Hepatocyte (in vitro differentiated cells): Measurements from ENCODE around the gene TXNDC17. TPM values are rescaled to one million over a fixed set of nuclear protein-coding genes. Genes with fewer than 3 reads are reported as not detected.

Source experiments
- DNase-seq: peaks from one replicate; pipeline ENCODE4 v3.0.0-alpha.2; 2016; ENCODE audit warnings: low spot score
- H2AFZ ChIP-seq: fragments of 200-600 bp; sonication (generic); 2 replicates; pipeline ENCODE4 v1.6.0; 2016; ENCODE audit warnings: antibody characterized with exemption, mild to moderate bottlenecking
- H3K27ac ChIP-seq: fragments of 200-600 bp; sonication (generic); 2 replicates; pipeline ENCODE4 v1.5.1; 2016; ENCODE audit warnings: mild to moderate bottlenecking
- H3K27me3 ChIP-seq: fragments of 200-600 bp; sonication (generic); 2 replicates; pipeline ENCODE4 v1.6.1; 2016
- H3K36me3 ChIP-seq: fragments of 200-600 bp; sonication (generic); replicated peaks from 2 replicates; pipeline ENCODE4 v1.5.1; 2016; ENCODE audit warnings: low read depth; ENCODE audit not compliant: insufficient read depth
- H3K4me1 ChIP-seq: fragments of 200-600 bp; sonication (generic); 2 replicates; pipeline ENCODE4 v1.5.1; 2016; ENCODE audit warnings: mild to moderate bottlenecking, moderate library complexity; ENCODE audit not compliant: insufficient read depth
- H3K4me2 ChIP-seq: fragments of 200-600 bp; sonication (generic); 2 replicates; pipeline ENCODE4 v1.6.0; 2016
- H3K4me3 ChIP-seq: fragments of 200-600 bp; sonication (generic); 2 replicates; pipeline ENCODE4 v1.5.1; 2016; ENCODE audit warnings: mild to moderate bottlenecking
- H3K79me2 ChIP-seq: fragments of 200-600 bp; sonication (generic); 2 replicates; pipeline ENCODE4 v1.6.0; 2017; ENCODE audit warnings: mild to moderate bottlenecking
- H3K9me2 ChIP-seq: fragments of 200-600 bp; sonication (generic); replicated peaks from 2 replicates; pipeline ENCODE4 v1.6.0; 2017; ENCODE audit warnings: mild to moderate bottlenecking; ENCODE audit not compliant: insufficient read depth
- H3K9me3 ChIP-seq: fragments of 200-600 bp; sonication (generic); 2 replicates; pipeline ENCODE4 v1.5.1; 2016; ENCODE audit warnings: low read depth, mild to moderate bottlenecking
- H4K20me1 ChIP-seq: fragments of 200-600 bp; sonication (generic); 2 replicates; pipeline ENCODE4 v1.6.0; 2016; ENCODE audit warnings: mild to moderate bottlenecking; ENCODE audit not compliant: insufficient read depth, poor library complexity, severe bottlenecking
- EZH2 ChIP-seq: fragments of 200-600 bp; sonication (generic); IDR thresholded peaks from 2 replicates; pipeline ENCODE4 v1.6.1; 2016; ENCODE audit warnings: antibody characterized with exemption, mild to moderate bottlenecking, borderline replicate concordance
- EZH2phosphoT487 ChIP-seq: fragments of 200-600 bp; sonication (generic); IDR thresholded peaks from one replicate; pipeline ENCODE4 v1.6.1; 2018; ENCODE audit warnings: antibody characterized with exemption, mild to moderate bottlenecking, low read depth, moderate library complexity; ENCODE audit not compliant: unreplicated experiment, severe bottlenecking
- WGBS: methylation state at CpG from one replicate; pipeline ENCODE4 v1.1.6; 2016; ENCODE audit warnings: low lambda C conversion rate; ENCODE audit errors: missing lambda C conversion rate; 5-methylcytosine and 5-hydroxymethylcytosine counted together
- polyA plus RNA-seq: library from polyadenylated mRNA; unstranded; fragments of >200 nt; fragmentation: Nextera tagmentation; extraction: Ambion mirVana; gene quantifications from 2 replicates; pipeline ENCODE4 v1.2.1, GENCODE V29; 2016
- total RNA-seq: library from RNA; depleted of rRNA; stranded (reverse); fragments of >200 nt; gene quantifications from 2 replicates; pipeline ENCODE4 v1.2.3, GENCODE V29; 2014
- TF ChIP-seq, protein P1 (sequence below): fragments of 200-600 bp; sonication (generic); IDR thresholded peaks from 2 replicates; pipeline ENCODE4 v1.5.1; 2016; ENCODE audit warnings: antibody characterized with exemption, mild to moderate bottlenecking; ENCODE audit not compliant: poor library complexity

TXNDC17 gene
- total and polyA plus RNA-seq, 2 experiments from 2014 or later = 106 to 406 TPM

DNA sequence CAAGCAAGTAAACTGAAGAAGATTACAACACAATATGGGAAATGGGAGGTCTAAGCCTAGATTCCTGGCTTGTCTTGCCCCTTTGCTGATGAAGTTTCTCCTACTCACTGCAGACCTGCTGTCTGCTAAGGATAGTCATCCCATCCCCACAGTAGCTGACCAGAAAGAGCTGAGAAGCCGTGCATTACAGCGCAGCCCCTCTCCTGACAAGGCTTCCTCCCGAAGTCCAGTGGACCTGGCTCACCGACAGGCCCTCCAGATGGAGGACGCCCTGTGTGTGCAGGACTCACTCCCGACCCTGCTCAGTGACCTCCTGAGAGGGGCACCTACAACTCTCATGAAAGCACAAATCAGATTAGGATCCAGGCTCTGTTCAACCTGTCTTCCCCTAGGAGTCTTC lies 35.7 kb upstream of the TXNDC17 start:
- TF ChIP-seq, protein P1, sequence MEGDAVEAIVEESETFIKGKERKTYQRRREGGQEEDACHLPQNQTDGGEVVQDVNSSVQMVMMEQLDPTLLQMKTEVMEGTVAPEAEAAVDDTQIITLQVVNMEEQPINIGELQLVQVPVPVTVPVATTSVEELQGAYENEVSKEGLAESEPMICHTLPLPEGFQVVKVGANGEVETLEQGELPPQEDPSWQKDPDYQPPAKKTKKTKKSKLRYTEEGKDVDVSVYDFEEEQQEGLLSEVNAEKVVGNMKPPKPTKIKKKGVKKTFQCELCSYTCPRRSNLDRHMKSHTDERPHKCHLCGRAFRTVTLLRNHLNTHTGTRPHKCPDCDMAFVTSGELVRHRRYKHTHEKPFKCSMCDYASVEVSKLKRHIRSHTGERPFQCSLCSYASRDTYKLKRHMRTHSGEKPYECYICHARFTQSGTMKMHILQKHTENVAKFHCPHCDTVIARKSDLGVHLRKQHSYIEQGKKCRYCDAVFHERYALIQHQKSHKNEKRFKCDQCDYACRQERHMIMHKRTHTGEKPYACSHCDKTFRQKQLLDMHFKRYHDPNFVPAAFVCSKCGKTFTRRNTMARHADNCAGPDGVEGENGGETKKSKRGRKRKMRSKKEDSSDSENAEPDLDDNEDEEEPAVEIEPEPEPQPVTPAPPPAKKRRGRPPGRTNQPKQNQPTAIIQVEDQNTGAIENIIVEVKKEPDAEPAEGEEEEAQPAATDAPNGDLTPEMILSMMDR = no peak
- TF ChIP-seq EZH2 (no peak), EZH2phosphoT487 (no peak)
- Histone ChIP-seq H3K4me1 (no peaks in the 10 kb centered on the region), H3K9me2 (no peaks in the 10 kb centered on the region), H3K27me3 (no peaks in the 10 kb centered on the region), H3K79me2 (no peaks in the 10 kb centered on the region), H3K4me3 (no peak overlapping the region), H4K20me1 (no peaks in the 10 kb centered on the region), H2AFZ (no peak overlapping the region), H3K9me3 (no peaks in the 10 kb centered on the region), H3K36me3 (peaks cover 4% of the 10 kb centered on the region), H3K27ac (no peak overlapping the region), H3K4me2 (no peak overlapping the region)
- no peak for DNase-seq
- 97% methylated on average over 6 of the region's 6 CpGs for WGBS

DNA sequence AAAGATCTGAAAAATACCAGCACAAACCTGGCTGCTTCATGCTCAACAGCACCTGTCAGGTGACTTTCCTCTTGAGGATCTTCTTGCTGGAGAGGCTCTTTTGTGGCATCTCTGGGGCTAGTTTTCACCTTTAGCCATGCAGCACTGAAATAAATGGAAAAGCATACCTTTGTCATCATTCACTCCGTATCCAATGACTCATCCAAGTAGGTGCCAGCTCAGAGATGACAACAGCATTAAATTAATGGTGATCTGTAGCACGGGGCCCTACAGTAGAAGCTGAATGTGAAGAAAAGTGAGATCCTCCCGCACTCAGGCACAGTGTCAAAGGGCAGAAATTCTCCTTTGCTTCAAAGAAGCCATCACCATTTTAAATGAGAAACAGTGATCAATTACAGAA lies 32.5 kb upstream of the TXNDC17 start:
- Histone ChIP-seq H2AFZ (no peak overlapping the region), H3K4me3 (no peak overlapping the region), H3K79me2 (peaks cover 2% of the 10 kb centered on the region), H3K9me3 (no peaks in the 10 kb centered on the region), H3K36me3 (peaks cover 4% of the 10 kb centered on the region), H4K20me1 (no peaks in the 10 kb centered on the region), H3K27ac (no peak overlapping the region), H3K4me2 (no peak overlapping the region), H3K4me1 (no peaks in the 10 kb centered on the region), H3K9me2 (no peaks in the 10 kb centered on the region), H3K27me3 (no peaks in the 10 kb centered on the region)
- WGBS = 91% methylated on average over 3 of the region's 3 CpGs
- DNase-seq = no peak
- TF ChIP-seq, protein P1 = no peak
- TF ChIP-seq EZH2phosphoT487 (no peak), EZH2 (no peak)

DNA sequence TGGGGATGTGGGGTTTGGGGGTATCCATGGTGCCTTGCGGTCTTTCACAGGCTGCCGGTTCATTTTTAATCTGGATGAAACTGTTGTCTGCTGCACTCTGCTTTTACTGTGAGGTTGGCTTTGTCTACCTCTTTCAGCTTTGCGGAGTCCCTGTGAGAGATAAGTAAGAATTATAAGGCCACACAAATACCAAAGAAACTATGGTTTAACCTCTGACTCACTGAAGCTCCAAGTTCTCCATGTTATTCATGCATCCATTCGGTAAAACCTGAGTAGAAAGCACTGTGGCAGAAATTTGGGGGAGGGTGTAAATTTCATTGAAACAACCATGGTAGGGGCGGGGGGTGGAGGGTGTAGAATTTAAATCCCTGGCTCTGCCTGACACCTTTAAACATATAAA lies 30.8 kb upstream of the TXNDC17 start:
- peaks cover 4% of the 10 kb centered on the region for H3K79me2 ChIP-seq
- no peak overlapping the region for H3K27ac ChIP-seq
- H2AFZ ChIP-seq = no peak overlapping the region
- 96% methylated on average over 5 of the region's 5 CpGs for WGBS
- no peak for DNase-seq
- no peak overlapping the region for H3K4me3 ChIP-seq
- H3K4me2 ChIP-seq = no peak overlapping the region
- no peaks in the 10 kb centered on the region for H3K4me1 ChIP-seq
- no peaks in the 10 kb centered on the region for H4K20me1 ChIP-seq
- H3K36me3 ChIP-seq = peaks cover 4% of the 10 kb centered on the region
- no peaks in the 10 kb centered on the region for H3K9me3 ChIP-seq
- H3K27me3 ChIP-seq = no peaks in the 10 kb centered on the region
- no peak for TF ChIP-seq EZH2
- TF ChIP-seq, protein P1 = no peak
- no peak for TF ChIP-seq EZH2phosphoT487
- no peaks in the 10 kb centered on the region for H3K9me2 ChIP-seq

DNA sequence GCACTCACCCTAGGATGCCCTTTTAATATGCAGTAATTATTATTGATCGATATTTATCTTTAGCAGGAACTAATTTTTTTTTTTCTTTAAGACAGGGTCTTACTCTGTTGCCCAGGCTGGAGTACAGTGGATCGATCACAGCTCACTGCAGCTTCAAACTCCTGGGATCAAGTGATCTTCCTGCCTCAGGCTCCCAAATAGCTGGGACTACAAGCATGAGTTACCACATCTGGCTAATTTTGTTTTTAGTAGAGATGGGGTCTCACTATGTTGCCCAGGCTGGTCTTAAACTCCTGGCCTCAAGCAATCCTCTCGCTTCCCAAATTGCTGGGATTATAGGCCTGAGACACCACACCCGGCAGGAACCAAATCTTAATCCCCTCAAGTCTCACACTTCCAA lies 29.6 kb upstream of the TXNDC17 start:
- no peaks in the 10 kb centered on the region for H3K4me1 ChIP-seq
- no peaks in the 10 kb centered on the region for H3K27me3 ChIP-seq
- no peak overlapping the region for H3K4me3 ChIP-seq
- no peak for DNase-seq
- H3K36me3 ChIP-seq = peaks cover 4% of the 10 kb centered on the region
- no peak for TF ChIP-seq EZH2
- no peak for TF ChIP-seq EZH2phosphoT487
- TF ChIP-seq, protein P1 = no peak
- H3K27ac ChIP-seq = no peak overlapping the region
- H3K9me3 ChIP-seq = no peaks in the 10 kb centered on the region
- peaks cover 4% of the 10 kb centered on the region for H3K79me2 ChIP-seq
- no peak overlapping the region for H2AFZ ChIP-seq
- H4K20me1 ChIP-seq = no peaks in the 10 kb centered on the region
- no peaks in the 10 kb centered on the region for H3K9me2 ChIP-seq
- H3K4me2 ChIP-seq = no peak overlapping the region
- 93% methylated on average over 4 of the region's 4 CpGs for WGBS
